Measurements from ENCODE around the gene ZNF407.

DNA sequence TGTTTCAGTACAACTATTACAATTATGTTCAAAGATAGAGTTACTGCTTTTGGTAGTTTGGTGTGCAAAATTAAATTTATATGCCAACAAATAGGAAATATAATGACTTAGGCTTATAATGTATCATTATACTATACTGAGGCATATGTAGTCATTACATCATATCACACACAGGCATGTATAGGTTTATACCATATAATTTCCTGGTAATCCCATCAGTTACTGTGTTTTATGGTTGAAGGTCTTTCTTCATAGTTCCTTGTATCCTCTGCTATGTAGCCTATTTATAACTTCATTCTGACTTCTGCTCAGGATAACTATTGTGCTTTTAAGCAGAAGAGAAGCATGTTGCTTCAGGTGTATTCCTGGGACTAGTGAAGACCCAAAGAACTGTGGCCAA, 110.5 kb downstream of the ZNF407 start:
- TF ChIP-seq, protein P1, sequence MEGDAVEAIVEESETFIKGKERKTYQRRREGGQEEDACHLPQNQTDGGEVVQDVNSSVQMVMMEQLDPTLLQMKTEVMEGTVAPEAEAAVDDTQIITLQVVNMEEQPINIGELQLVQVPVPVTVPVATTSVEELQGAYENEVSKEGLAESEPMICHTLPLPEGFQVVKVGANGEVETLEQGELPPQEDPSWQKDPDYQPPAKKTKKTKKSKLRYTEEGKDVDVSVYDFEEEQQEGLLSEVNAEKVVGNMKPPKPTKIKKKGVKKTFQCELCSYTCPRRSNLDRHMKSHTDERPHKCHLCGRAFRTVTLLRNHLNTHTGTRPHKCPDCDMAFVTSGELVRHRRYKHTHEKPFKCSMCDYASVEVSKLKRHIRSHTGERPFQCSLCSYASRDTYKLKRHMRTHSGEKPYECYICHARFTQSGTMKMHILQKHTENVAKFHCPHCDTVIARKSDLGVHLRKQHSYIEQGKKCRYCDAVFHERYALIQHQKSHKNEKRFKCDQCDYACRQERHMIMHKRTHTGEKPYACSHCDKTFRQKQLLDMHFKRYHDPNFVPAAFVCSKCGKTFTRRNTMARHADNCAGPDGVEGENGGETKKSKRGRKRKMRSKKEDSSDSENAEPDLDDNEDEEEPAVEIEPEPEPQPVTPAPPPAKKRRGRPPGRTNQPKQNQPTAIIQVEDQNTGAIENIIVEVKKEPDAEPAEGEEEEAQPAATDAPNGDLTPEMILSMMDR (tag by site-specific recombination; IDR thresholded peaks at IDR 0.05) = no peak
- TF ChIP-seq HOXA7 (CRISPR knock-in tag; IDR thresholded peaks at IDR 0.05; ENCODE audit: borderline replicate concordance) (no peak), ZNF350 (tag by site-specific recombination; IDR thresholded peaks at IDR 0.05) (no peak)
- TF ChIP-seq, protein P2, sequence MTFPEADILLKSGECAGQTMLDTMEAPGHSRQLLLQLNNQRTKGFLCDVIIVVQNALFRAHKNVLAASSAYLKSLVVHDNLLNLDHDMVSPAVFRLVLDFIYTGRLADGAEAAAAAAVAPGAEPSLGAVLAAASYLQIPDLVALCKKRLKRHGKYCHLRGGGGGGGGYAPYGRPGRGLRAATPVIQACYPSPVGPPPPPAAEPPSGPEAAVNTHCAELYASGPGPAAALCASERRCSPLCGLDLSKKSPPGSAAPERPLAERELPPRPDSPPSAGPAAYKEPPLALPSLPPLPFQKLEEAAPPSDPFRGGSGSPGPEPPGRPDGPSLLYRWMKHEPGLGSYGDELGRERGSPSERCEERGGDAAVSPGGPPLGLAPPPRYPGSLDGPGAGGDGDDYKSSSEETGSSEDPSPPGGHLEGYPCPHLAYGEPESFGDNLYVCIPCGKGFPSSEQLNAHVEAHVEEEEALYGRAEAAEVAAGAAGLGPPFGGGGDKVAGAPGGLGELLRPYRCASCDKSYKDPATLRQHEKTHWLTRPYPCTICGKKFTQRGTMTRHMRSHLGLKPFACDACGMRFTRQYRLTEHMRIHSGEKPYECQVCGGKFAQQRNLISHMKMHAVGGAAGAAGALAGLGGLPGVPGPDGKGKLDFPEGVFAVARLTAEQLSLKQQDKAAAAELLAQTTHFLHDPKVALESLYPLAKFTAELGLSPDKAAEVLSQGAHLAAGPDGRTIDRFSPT (tag by site-specific recombination; IDR thresholded peaks at IDR 0.05) = no peak
- TF ChIP-seq, protein P3, sequence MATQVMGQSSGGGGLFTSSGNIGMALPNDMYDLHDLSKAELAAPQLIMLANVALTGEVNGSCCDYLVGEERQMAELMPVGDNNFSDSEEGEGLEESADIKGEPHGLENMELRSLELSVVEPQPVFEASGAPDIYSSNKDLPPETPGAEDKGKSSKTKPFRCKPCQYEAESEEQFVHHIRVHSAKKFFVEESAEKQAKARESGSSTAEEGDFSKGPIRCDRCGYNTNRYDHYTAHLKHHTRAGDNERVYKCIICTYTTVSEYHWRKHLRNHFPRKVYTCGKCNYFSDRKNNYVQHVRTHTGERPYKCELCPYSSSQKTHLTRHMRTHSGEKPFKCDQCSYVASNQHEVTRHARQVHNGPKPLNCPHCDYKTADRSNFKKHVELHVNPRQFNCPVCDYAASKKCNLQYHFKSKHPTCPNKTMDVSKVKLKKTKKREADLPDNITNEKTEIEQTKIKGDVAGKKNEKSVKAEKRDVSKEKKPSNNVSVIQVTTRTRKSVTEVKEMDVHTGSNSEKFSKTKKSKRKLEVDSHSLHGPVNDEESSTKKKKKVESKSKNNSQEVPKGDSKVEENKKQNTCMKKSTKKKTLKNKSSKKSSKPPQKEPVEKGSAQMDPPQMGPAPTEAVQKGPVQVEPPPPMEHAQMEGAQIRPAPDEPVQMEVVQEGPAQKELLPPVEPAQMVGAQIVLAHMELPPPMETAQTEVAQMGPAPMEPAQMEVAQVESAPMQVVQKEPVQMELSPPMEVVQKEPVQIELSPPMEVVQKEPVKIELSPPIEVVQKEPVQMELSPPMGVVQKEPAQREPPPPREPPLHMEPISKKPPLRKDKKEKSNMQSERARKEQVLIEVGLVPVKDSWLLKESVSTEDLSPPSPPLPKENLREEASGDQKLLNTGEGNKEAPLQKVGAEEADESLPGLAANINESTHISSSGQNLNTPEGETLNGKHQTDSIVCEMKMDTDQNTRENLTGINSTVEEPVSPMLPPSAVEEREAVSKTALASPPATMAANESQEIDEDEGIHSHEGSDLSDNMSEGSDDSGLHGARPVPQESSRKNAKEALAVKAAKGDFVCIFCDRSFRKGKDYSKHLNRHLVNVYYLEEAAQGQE (tag by site-specific recombination; IDR thresholded peaks at IDR 0.05) = no peak

Data from HEK293 (cell line).